ENCODE measurements around the gene TRRAP.

TRRAP gene

GRCh38 chr7:98878365-98879197, at the start of gene TRRAP:
TRRAP (plus strand) TSS chr7:98878532; CDS start chr7:98881151, 2,619 bp downstream.
- H3K27ac ChIP-seq (ENCODE audit: low read depth, low read length) = peak within 1 kb of the TSS; percentile 75

GRCh38 chr7:98830972-98831548, 47.3 kb upstream of the TRRAP start:
- Histone ChIP-seq H3K36me3 (ENCODE audit: control insufficient read depth in 1 of 2, insufficient read depth in 2 of 2, low read length in 2 of 2) (no peaks in the 10 kb centered on the region), H3K27ac (ENCODE audit: low read depth, low read length) (no peak overlapping the region), H3K9ac (ENCODE audit: low read depth in 1 of 2, low read length in 2 of 2) (no peak overlapping the region)

More at GRCh38 chr7:98878365-98879197, at the start of gene TRRAP:
- Histone ChIP-seq H3K9me3 (ENCODE audit: control insufficient read depth in 1 of 2, low read length in 2 of 2) (no peaks in the 10 kb centered on the region), H3K9ac (ENCODE audit: low read depth in 1 of 2, low read length in 2 of 2) (peak within 1 kb of the TSS; percentile 93 to 96), H3K36me3 (ENCODE audit: control insufficient read depth in 1 of 2, insufficient read depth in 2 of 2, low read length in 2 of 2) (peaks cover 6 to 23% of the 10 kb centered on the region in 2 donors), H3K4me1 (ENCODE audit: control insufficient read depth in 1 of 2, insufficient read depth in 2 of 2, low read length in 2 of 2) (peaks cover 12 to 20% of the 10 kb centered on the region in 2 donors), H3K4me3 (ENCODE audit: low read depth in 1 of 2, low read length in 2 of 2) (peak within 1 kb of the TSS; percentile 96 to 98), H3K27me3 (ENCODE audit: control insufficient read depth in 1 of 2, insufficient read depth in 2 of 2, low read length in 2 of 2) (no peaks in the 10 kb centered on the region)

GRCh38 chr7:98831641-98832221, 46.6 kb upstream of the TRRAP start:
- Histone ChIP-seq H3K4me1 (ENCODE audit: control insufficient read depth in 1 of 2, insufficient read depth in 2 of 2, low read length in 2 of 2) (no peaks in the 10 kb centered on the region), H3K4me3 (ENCODE audit: low read depth in 1 of 2, low read length in 2 of 2) (no peak overlapping the region), H3K9ac (ENCODE audit: low read depth in 1 of 2, low read length in 2 of 2) (no peak overlapping the region), H3K27me3 (ENCODE audit: control insufficient read depth in 1 of 2, insufficient read depth in 2 of 2, low read length in 2 of 2) (no peaks in the 10 kb centered on the region), H3K27ac (ENCODE audit: low read depth, low read length) (no peak overlapping the region), H3K36me3 (ENCODE audit: control insufficient read depth in 1 of 2, insufficient read depth in 2 of 2, low read length in 2 of 2) (no peaks in the 10 kb centered on the region), H3K9me3 (ENCODE audit: control insufficient read depth in 1 of 2, low read length in 2 of 2) (no peaks in the 10 kb centered on the region)

More at GRCh38 chr7:98830972-98831548, 47.3 kb upstream of the TRRAP start:
- H3K4me3 ChIP-seq (ENCODE audit: low read depth in 1 of 2, low read length in 2 of 2) = no peak overlapping the region
- no peaks in the 10 kb centered on the region for H3K4me1 ChIP-seq (ENCODE audit: control insufficient read depth in 1 of 2, insufficient read depth in 2 of 2, low read length in 2 of 2)
- H3K9me3 ChIP-seq (ENCODE audit: control insufficient read depth in 1 of 2, low read length in 2 of 2) = no peaks in the 10 kb centered on the region
- H3K27me3 ChIP-seq (ENCODE audit: control insufficient read depth in 1 of 2, insufficient read depth in 2 of 2, low read length in 2 of 2) = no peaks in the 10 kb centered on the region

- Histone ChIP-seq H3K27me3 (ENCODE audit: control insufficient read depth in 1 of 2, insufficient read depth in 2 of 2, low read length in 2 of 2) (no peaks in the 10 kb centered on the region), H3K4me3 (ENCODE audit: low read depth in 1 of 2, low read length in 2 of 2) (no peak overlapping the region), H3K36me3 (ENCODE audit: control insufficient read depth in 1 of 2, insufficient read depth in 2 of 2, low read length in 2 of 2) (no peaks in the 10 kb centered on the region), H3K9ac (ENCODE audit: low read depth in 1 of 2, low read length in 2 of 2) (no peak overlapping the region), H3K4me1 (ENCODE audit: control insufficient read depth in 1 of 2, insufficient read depth in 2 of 2, low read length in 2 of 2) (no peaks in the 10 kb centered on the region), H3K27ac (ENCODE audit: low read depth, low read length) (no peak overlapping the region), H3K9me3 (ENCODE audit: control insufficient read depth in 1 of 2, low read length in 2 of 2) (no peaks in the 10 kb centered on the region)
Observed at GRCh38 chr7:98833022-98833421, 45.3 kb upstream of the TRRAP start.

GRCh38 chr7:98834949-98835348, 43.4 kb upstream of the TRRAP start:
- Histone ChIP-seq H3K27me3 (ENCODE audit: control insufficient read depth in 1 of 2, insufficient read depth in 2 of 2, low read length in 2 of 2) (peaks cover 0 to under 1% of the 10 kb centered on the region in 2 donors), H3K9ac (ENCODE audit: low read depth in 1 of 2, low read length in 2 of 2) (no peak overlapping the region), H3K36me3 (ENCODE audit: control insufficient read depth in 1 of 2, insufficient read depth in 2 of 2, low read length in 2 of 2) (no peaks in the 10 kb centered on the region)

GRCh38 chr7:98836811-98837629, 41.3 kb upstream of the TRRAP start:
- Histone ChIP-seq H3K4me1 (ENCODE audit: control insufficient read depth in 1 of 2, insufficient read depth in 2 of 2, low read length in 2 of 2) (no peaks in the 10 kb centered on the region), H3K27me3 (ENCODE audit: control insufficient read depth in 1 of 2, insufficient read depth in 2 of 2, low read length in 2 of 2) (peaks cover 0 to 5% of the 10 kb centered on the region in 2 donors), H3K9me3 (ENCODE audit: control insufficient read depth in 1 of 2, low read length in 2 of 2) (no peaks in the 10 kb centered on the region), H3K27ac (ENCODE audit: low read depth, low read length) (no peak overlapping the region), H3K36me3 (ENCODE audit: control insufficient read depth in 1 of 2, insufficient read depth in 2 of 2, low read length in 2 of 2) (no peaks in the 10 kb centered on the region), H3K4me3 (ENCODE audit: low read depth in 1 of 2, low read length in 2 of 2) (no peak overlapping the region), H3K9ac (ENCODE audit: low read depth in 1 of 2, low read length in 2 of 2) (no peak overlapping the region)

More at GRCh38 chr7:98834949-98835348, 43.4 kb upstream of the TRRAP start:
- Histone ChIP-seq H3K4me3 (ENCODE audit: low read depth in 1 of 2, low read length in 2 of 2) (no peak overlapping the region), H3K9me3 (ENCODE audit: control insufficient read depth in 1 of 2, low read length in 2 of 2) (no peaks in the 10 kb centered on the region), H3K4me1 (ENCODE audit: control insufficient read depth in 1 of 2, insufficient read depth in 2 of 2, low read length in 2 of 2) (no peaks in the 10 kb centered on the region), H3K27ac (ENCODE audit: low read depth, low read length) (no peak overlapping the region)

GRCh38 chr7:98837630-98837972, 40.7 kb upstream of the TRRAP start:
- Histone ChIP-seq H3K27me3 (ENCODE audit: control insufficient read depth in 1 of 2, insufficient read depth in 2 of 2, low read length in 2 of 2) (peaks cover 0 to 5% of the 10 kb centered on the region in 2 donors), H3K4me1 (ENCODE audit: control insufficient read depth in 1 of 2, insufficient read depth in 2 of 2, low read length in 2 of 2) (no peaks in the 10 kb centered on the region), H3K4me3 (ENCODE audit: low read depth in 1 of 2, low read length in 2 of 2) (no peak overlapping the region), H3K9ac (ENCODE audit: low read depth in 1 of 2, low read length in 2 of 2) (no peak overlapping the region), H3K27ac (ENCODE audit: low read depth, low read length) (no peak overlapping the region), H3K9me3 (ENCODE audit: control insufficient read depth in 1 of 2, low read length in 2 of 2) (no peaks in the 10 kb centered on the region), H3K36me3 (ENCODE audit: control insufficient read depth in 1 of 2, insufficient read depth in 2 of 2, low read length in 2 of 2) (no peaks in the 10 kb centered on the region)

GRCh38 chr7:98840096-98840495, 38.2 kb upstream of the TRRAP start:
- no peaks in the 10 kb centered on the region for H3K4me1 ChIP-seq (ENCODE audit: control insufficient read depth in 1 of 2, insufficient read depth in 2 of 2, low read length in 2 of 2)
- H3K27me3 ChIP-seq (ENCODE audit: control insufficient read depth in 1 of 2, insufficient read depth in 2 of 2, low read length in 2 of 2) = peaks cover 0 to 5% of the 10 kb centered on the region in 2 donors
- H3K9me3 ChIP-seq (ENCODE audit: control insufficient read depth in 1 of 2, low read length in 2 of 2) = no peaks in the 10 kb centered on the region
- no peak overlapping the region for H3K4me3 ChIP-seq (ENCODE audit: low read depth in 1 of 2, low read length in 2 of 2)
- no peak overlapping the region for H3K27ac ChIP-seq (ENCODE audit: low read depth, low read length)
- H3K9ac ChIP-seq (ENCODE audit: low read depth in 1 of 2, low read length in 2 of 2) = no peak overlapping the region
- no peaks in the 10 kb centered on the region for H3K36me3 ChIP-seq (ENCODE audit: control insufficient read depth in 1 of 2, insufficient read depth in 2 of 2, low read length in 2 of 2)

- Histone ChIP-seq H3K9me3 (ENCODE audit: control insufficient read depth in 1 of 2, low read length in 2 of 2) (no peaks in the 10 kb centered on the region), H3K4me1 (ENCODE audit: control insufficient read depth in 1 of 2, insufficient read depth in 2 of 2, low read length in 2 of 2) (no peaks in the 10 kb centered on the region), H3K9ac (ENCODE audit: low read depth in 1 of 2, low read length in 2 of 2) (no peak overlapping the region), H3K27me3 (ENCODE audit: control insufficient read depth in 1 of 2, insufficient read depth in 2 of 2, low read length in 2 of 2) (peaks cover 0 to 5% of the 10 kb centered on the region in 2 donors), H3K4me3 (ENCODE audit: low read depth in 1 of 2, low read length in 2 of 2) (no peak overlapping the region), H3K36me3 (ENCODE audit: control insufficient read depth in 1 of 2, insufficient read depth in 2 of 2, low read length in 2 of 2) (no peaks in the 10 kb centered on the region), H3K27ac (ENCODE audit: low read depth, low read length) (no peak overlapping the region)
Observed at GRCh38 chr7:98840722-98841121, 37.6 kb upstream of the TRRAP start.

Measured in duodenal mucosa (tissue), 2 donors.